HG03571 (cell line): Measurements from ENCODE around the gene MRPS24.
"Not testable (repeated sequence)": the region's sequence is repeated elsewhere in the genome, so short reads cannot be mapped to it uniquely, and the experiment has no call there.

Experiments used
- ATAC-seq: cut with Tn5 transposase; IDR thresholded peaks from one replicate; pipeline ENCODE4 v1.9.1; 2021; ENCODE audit not compliant: unreplicated experiment

Gene MRPS24

GRCh38 chr7:43869006-43869866, at the start of gene MRPS24:
Gene MRPS24, minus strand, starts transcription at chr7:43869517. Its CDS starts 22 bp downstream, at chr7:43869495.
- ATAC-seq: peak; percentile 93

DNA sequence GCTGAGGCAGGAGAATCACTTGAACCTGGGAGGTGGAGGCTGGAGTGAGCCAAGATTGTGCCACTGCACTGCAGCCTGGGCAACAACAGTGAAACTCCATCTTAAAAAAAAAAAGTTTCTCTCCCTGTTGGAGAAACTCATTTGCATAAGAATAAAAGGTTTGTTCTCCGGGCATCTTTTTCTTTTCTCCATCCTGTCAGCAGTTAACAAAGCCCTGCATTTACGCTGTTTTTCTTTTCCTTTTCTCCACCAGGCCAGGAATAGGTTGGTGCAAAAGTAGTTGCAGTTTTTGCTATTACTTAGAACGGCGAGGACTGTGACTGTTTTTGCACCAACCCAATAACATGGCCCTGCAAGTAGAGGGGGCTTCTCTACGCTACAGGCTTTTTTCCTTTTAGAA, 46.6 kb upstream of the MRPS24 start:
- ATAC-seq: no peak

GRCh38 chr7:43914795-43915194, 45.5 kb upstream of the MRPS24 start:
- no peak for ATAC-seq

DNA sequence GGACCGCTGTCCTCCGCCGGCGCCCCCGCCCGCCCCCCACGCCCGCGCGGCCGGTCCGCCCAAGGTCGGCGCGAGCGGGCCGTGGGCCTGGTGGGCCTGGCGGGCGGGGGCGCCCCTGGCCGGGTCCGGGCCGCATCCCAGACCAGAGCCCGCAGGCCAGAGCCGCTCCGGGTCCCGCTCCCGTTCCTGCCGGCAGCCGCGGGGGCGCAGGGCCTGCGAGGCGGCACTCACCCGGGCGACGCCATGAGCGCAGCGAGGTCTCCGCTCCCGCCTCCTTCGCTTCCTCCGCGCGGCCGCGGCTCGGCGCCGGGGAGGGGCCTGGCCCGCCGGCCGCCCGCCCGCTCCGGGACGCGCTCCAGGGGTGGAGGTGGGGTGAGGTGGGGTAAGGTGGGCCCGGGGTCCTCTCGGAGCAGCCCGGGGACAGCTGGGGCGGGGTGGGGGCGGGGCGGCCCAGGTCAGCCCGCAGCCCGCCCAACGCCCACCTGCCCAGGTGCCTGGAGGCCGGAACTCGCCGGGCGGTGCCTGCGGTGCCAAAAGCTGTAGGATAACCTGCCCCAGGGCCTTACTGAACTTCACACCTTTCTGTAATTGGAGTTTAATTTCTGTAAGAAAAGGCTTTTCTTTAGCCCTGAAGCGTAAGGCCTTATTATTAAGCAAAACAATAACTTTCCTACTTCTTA, 37.2 kb upstream of the MRPS24 start, which contains the start of gene URGCP:
URGCP (minus strand) TSS at position 266 of the 680 bp plus-strand sequence; CDS start at position 245, 21 bp downstream.
- ATAC-seq: peak; percentile 70

- ATAC-seq: peak; percentile 37
These were observed 36.6 kb upstream of the MRPS24 start for GRCh38 chr7:43905956-43906330.

GRCh38 chr7:43905209-43905946, 36.1 kb upstream of the MRPS24 start:
- no peak for ATAC-seq

DNA sequence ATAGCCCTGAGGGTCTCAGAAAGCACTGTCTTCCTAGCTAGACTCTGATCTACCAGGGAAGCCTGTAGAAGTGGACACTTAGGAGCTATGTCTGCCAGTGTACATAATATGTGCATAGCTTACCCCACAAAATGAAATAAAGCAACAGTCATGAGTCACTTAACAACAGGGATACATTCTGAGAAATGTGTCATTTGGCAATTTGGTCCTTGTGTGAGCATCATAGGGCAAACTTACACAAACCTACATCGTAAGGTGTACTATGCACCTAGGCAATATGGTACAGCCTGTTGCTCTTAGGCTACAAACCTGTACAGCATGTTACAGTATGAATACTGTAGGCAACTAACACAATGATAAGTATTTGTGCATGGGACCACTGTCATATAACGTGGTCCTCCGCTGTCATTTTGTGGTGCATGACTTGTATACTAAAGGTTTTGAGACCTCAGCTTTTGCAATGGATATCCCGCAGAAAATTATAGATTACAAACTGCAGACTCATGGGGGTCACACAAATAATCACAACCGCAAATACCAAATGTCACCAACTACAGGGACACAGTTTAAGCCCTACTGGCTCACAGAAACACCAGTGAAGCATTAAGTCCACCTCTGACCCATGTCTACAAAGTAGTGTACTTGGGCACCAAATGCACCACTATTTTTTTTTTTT, 35.4 kb upstream of the MRPS24 start:
- no peak for ATAC-seq

DNA sequence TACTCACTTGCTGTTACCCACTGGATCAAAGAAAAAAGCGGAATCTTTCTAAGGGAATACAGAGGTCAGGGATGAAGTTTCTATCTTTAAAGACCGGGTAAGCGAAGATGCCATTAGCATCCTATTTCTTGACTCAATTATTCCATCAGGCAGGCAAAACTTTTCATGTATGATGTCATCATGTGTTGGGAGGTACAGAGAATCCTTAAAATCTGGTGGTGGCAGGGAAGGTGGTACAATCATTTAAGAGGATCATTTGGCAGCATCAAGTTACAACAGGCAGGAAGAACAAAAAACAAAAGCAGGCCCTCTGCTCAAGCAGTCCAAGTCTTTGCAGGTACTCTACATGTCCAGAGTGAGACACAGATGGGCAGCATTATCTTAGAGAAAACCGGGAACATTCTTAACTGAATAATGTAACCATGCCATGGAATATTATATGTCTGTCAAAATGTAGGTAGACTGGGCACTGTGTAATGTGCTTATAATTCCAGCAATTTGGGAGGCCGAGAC, 33.3 kb upstream of the MRPS24 start:
- no peak for ATAC-seq

DNA sequence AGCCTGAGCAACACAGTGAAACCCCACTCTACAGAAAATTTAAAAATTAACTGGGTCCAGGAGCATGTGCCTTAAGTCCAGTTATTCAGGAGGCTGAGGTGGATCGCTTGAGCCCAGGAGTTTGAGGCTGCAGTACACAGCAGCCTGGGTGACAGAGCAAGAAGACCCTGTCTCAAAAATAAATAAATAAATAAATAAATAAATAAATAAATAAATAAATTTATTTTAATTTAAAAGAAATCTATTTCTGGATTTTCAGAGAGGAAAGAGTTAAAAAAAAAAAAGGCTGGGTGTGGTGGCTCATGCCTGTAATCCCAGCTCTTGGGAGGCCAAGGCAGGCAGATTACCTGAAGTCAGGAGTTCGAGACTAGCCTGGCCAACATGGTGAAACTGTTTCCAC, 29.3 kb upstream of the MRPS24 start:
- not testable (repeated sequence) for ATAC-seq

GRCh38 chr7:43895847-43896415, 26.6 kb upstream of the MRPS24 start:
- no peak for ATAC-seq

DNA sequence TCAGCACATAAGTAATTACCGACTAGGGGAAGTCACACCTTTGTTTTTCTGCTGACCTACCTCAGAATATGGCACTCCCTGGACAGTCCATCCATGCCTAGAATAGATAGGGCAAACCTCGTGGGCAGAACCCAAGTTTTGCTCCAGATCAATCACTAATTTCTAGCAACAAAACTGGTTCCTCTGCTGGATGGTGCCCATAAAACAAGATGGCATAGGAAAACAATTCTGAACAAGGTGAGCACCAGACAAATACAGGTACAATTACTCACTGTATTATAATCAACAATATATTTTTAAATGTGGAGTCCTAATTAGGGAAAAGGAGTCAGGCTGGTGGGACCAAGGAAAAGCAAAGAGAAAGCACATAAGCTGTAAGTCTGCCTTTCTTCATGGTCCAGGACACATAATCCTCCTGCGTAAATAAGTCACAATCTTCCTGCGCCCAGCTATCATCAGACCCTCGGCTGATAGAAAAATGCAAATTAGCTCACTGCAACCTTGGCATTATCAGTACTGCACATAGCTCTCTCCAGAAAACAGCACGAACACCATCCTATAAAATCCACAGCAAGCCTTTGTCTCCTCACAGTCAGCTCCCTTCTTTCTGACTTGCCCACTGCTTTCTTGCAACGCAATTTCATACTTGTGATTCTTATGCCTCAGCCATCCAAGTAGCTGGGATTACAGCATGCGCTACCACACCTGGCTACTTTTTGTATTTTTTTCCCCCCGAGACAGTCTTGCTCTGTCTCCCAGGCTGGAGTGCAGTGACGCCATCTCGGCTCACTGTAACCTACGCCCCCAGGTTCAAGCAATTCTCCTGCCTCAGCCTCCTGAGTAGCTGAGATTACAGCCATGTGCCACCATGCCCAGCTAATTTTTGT, 22.0 kb upstream of the MRPS24 start:
- no peak for ATAC-seq

DNA sequence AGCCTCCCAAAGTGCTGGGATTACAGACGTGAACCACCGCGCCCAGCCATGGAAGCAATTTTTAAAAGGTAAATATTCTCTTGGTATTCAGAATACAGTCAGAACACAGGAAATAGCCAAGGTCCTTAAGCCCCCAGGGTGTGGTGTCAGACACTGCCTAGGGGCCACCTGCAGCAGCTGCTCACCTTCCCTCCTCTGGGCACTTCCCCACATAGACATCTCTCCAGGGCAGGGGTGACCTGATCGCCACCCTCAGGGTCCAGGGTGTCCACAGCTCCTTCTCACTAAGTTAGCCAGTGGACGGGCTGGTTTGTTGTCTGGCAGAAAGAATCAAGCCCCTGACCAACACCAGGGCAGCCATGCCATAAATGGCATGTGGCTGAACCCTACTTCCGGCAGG, 21.2 kb upstream of the MRPS24 start:
- no peak for ATAC-seq

DNA sequence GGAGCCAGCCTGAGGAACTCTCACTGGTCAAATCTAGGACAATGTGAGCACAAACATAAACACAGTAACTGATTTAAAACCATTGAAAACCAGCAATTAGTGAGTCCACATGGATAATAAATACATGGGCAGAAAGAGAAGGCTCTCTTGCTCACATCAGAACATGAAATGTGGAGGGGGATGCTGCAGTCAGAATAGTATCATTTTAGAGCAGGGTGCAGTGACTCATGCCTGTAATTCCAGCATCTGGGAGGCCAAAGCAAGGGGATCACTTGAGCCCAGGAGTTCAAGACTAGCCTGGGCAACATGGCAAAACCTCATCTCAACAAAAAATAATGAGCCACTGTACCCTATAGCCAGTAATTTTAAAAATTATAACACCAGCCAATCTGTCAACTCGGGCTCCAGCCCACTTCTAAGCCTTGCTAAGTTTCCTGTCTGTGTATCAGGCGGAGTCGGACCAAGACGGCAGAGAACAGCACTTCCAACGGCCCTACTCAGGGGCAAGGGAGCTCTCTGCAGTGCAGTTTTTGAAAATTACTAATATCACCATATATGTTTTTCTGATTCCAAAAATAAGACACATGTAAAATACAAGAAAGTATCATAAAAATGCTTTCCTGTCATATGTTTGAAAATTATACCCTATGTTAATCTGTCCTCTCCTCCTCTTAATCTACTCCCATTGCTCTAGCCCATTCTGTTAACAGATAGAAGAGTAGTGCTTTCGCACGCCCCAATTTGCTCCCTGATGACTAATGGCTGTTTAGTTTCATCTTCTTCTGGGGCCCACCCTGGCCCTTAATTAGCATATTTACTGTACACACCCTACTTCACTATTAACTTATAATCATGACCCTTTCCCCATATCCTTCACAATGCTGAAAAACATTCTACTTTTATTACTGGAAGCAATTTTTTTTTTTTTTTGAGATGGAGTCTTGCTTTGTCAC, 20.0 kb upstream of the MRPS24 start:
- no peak for ATAC-seq

- ATAC-seq: no peak
These were observed 15.3 kb upstream of the MRPS24 start for GRCh38 chr7:43884617-43885016.

GRCh38 chr7:43884209-43884608, 14.9 kb upstream of the MRPS24 start:
- no peak for ATAC-seq

GRCh38 chr7:43880596-43880995, 11.3 kb upstream of the MRPS24 start:
- no peak for ATAC-seq

- ATAC-seq: no peak
These were observed 10.2 kb upstream of the MRPS24 start for GRCh38 chr7:43879477-43879876.

DNA sequence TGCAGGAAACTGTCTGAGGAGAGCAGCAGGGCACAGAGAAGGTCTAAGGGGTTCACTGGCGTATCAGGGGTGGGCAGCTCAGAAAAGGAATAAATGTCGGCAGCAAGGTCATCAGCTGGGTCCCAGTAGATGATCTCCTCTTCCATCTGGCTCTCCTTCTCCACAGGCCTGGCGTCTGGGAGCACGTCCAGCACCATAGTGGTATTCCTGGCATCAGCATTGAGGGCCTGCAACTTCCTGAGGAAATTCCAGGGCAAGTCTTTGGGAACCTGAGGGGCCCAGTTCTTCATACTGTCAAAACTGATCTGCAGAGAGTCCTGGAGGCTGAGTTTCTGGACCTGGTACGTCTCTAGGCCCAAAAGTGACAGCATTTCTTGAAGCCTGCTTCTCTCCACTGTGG, 9.6 kb upstream of the MRPS24 start:
- no peak for ATAC-seq
